DMS 273 treated with DMSO at 0.1 percent for 48 hours (cell line): ENCODE results near the gene NLRC3.
"Not testable (repeated sequence)": the region's sequence is repeated elsewhere in the genome, so short reads cannot be mapped to it uniquely, and the experiment has no call there.

Experiments
- DNase-seq: peaks from one replicate; lab custom pipeline; 2025; lab: John Stamatoyannopoulos, UW

NLRC3 gene, protein sequence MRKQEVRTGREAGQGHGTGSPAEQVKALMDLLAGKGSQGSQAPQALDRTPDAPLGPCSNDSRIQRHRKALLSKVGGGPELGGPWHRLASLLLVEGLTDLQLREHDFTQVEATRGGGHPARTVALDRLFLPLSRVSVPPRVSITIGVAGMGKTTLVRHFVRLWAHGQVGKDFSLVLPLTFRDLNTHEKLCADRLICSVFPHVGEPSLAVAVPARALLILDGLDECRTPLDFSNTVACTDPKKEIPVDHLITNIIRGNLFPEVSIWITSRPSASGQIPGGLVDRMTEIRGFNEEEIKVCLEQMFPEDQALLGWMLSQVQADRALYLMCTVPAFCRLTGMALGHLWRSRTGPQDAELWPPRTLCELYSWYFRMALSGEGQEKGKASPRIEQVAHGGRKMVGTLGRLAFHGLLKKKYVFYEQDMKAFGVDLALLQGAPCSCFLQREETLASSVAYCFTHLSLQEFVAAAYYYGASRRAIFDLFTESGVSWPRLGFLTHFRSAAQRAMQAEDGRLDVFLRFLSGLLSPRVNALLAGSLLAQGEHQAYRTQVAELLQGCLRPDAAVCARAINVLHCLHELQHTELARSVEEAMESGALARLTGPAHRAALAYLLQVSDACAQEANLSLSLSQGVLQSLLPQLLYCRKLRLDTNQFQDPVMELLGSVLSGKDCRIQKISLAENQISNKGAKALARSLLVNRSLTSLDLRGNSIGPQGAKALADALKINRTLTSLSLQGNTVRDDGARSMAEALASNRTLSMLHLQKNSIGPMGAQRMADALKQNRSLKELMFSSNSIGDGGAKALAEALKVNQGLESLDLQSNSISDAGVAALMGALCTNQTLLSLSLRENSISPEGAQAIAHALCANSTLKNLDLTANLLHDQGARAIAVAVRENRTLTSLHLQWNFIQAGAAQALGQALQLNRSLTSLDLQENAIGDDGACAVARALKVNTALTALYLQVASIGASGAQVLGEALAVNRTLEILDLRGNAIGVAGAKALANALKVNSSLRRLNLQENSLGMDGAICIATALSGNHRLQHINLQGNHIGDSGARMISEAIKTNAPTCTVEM

GRCh38 chr16:3577302-3577752 lies at the start of gene NLRC3:
Gene NLRC3, minus strand, starts transcription at chr16:3577403. Its CDS starts 12,367 bp downstream, at chr16:3565036.
- no peak for DNase-seq

DNA sequence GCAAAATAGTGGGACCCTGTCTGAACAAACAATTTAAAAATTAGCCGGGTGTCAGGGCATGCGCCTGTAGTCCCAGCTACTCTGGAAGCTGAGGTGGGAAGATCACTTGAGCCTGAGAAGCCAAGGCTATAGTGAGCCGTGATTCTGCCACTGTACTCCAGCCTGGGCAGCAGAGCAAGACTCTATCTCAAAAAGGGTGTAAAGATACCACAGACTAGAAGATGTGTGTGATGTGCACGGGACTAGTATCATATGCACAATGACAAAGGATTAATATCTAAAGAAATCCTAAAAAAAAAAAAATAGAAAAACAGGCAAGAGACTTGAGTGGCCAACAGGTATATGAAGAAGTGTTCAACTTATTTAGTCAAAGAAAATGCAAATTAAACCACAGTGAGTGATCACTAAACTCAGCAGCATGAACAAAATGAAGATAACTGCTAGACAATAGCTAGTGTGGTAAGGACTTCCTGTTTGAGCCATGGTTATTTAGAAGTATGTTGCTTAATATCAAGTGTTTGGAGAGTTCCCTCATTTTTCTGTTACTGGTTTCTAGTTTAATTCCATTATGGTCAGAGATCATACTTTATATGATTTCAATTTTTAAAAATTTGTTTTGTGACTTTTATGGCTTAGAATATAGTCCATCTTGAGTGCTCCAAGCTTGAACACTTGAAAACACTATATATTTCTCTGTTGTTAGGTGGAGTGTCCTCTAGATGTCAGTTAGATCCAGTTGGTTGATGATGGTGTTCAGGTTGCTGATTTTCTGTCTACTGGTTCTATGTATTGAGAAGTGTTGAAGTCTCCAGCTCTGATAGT lies 48.9 kb upstream of the NLRC3 start:
- no peak for DNase-seq

- no peak for DNase-seq
Observed at GRCh38 chr16:3625331-3625730, 48.1 kb upstream of the NLRC3 start.

GRCh38 chr16:3623642-3624041 lies 46.4 kb upstream of the NLRC3 start:
- DNase-seq: no peak

- no peak for DNase-seq
Observed at GRCh38 chr16:3618769-3619141, 41.6 kb upstream of the NLRC3 start.

DNA sequence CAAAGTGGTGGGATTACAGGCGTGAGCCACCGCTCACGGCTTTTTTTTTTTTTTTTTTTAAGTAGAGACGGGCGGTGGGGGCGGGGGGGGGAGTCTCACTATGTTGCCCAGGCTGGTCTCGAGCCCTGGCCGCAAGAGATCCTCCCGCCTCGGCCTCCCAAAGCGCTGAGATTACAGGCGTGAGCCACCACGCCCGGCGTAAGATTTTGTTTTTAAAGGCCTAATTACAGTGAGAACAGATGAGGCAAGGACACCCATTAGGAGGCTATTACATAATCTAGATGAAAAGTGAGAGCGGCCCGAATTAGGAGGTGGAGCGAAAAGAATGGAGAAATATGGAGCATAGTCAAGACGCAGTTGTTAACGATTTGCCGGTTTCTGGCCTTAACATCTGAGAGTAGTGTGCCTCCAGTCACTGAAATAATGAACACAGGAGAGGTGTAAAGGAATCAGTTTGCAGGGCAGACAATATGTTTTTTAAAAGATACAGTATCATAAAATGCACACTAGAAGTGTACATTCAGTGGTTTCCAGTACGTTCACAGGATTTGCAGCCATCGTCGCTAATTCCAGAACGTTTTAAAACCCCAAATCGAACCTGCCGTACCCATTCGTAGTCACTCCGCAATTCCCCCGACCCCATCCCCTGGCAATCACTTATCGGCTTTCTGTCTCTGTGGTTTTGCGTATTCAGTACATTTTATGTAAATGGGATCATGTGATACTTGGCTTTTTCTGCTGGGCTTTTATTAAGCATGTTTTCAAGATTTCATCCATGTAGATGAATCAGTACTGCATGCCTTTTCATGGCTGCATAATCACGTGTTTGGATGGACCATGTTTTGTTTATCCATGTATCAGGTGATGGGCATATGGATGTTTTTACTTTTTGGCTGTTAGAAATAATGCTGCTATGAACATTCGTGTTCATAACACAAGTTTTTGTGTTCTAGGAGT lies 35.6 kb upstream of the NLRC3 start:
- DNase-seq: no peak

- peak; percentile 70 for DNase-seq
Observed at GRCh38 chr16:3611146-3611975, 34.2 kb upstream of the NLRC3 start, which contains the start of gene SLX4. Gene SLX4, minus strand, starts transcription at chr16:3611606. Its CDS starts 2,642 bp downstream, at chr16:3608964.

DNA sequence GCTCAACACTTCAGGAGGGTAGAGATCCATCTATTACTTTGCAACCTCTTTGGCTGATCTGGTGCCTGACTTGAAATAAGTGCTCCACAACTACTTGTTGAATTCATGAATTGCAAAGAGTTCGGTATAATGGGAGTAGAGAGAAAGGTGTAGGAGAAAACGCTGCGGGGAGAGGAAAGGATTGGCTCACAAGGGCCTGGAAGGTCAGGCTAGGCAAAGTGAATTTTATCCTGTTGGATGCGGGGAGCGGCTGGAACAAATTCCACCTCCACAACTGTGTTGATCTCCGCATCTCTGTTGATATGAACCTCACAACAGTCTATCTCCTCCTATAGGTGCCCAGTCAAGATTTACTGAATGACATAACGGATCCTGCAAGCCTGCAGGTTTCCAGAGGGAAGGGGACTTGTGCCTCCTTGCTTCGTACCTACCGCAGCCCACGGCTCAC lies 33.5 kb upstream of the NLRC3 start:
- no peak for DNase-seq

- no peak for DNase-seq
Observed at GRCh38 chr16:3609895-3610697, 32.9 kb upstream of the NLRC3 start.

DNA sequence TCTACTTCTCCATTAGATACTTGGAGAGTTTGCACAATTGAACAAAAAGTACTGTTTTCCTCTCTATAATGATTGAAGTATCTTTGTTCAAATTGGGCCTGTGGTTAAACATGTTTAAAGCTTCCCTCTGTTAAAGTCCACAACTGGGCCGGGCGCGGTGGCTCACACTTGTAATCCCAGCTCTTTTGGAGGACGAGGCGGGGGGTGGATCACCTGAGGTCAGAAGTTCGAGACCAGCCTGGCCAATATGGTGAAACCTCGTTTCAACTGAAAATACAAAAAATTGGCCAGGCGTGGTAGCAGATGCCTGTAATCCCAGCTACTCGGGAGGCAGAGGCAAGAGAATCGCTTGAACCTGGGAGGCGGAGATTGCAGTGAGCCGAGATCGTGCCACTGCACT lies 31.8 kb upstream of the NLRC3 start:
- DNase-seq: not testable (repeated sequence)

DNA sequence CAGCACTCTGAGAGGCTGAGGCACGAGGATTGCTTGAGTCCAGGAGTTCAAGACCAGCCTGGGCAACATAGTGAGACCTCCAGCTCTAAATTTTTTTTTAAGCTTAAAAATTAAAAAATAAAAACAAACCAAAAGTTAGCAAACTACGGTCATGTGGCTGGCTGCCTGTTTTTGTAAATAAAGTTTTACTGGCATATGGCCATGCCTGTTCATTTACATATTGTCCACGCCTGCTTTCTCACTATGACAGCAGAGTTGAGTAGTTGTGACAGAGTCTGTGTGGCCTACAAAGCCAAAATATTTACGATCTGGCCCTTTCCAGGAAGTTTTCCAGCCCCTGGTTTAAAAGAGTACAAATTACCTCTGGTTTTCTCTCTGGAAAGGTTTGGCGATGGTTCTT lies 30.9 kb upstream of the NLRC3 start:
- no peak for DNase-seq

DNA sequence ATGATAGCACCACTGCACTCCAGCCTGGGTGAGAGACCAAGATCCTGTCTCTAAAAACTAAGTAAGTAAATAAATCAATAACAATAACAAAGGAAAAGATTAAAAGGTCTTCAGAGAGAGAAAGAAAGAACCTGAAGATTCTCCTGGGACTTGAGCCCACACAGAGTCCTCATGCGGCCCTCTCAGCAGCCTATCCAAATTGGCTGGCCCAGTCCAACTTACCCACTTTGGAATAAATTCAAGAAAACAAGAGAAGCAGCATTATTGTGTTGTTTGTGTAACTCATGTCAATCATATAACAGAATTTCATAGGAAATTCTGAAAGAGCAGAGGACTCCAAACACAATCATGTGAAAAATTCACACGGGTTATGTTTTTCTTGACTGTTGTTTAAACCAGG lies 30.4 kb upstream of the NLRC3 start:
- DNase-seq: no peak

- DNase-seq: no peak
Observed at GRCh38 chr16:3607161-3607560, 30.0 kb upstream of the NLRC3 start.

DNA sequence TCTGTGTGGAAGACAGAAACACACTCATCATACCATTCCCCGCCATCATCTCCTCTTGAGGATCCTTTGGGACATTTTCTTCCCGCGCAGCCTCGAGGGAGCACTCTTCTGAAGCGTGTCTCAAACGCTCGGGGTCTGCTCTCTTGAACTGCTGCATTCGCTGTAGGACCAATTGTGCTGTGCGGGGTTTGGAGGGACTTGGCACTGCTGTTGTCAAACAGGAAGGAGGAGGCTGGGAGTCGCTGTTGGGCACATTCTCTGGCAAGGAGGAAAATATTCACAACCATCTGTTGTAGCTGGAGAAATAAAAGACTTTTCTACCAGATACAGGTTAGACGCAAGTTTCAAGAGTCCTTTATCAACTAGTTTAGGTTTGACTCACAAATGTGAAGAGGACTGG lies 29.2 kb upstream of the NLRC3 start:
- peak; percentile 69 for DNase-seq

GRCh38 chr16:3602320-3602653 lies 25.1 kb upstream of the NLRC3 start:
- DNase-seq: no peak

GRCh38 chr16:3601614-3602319 lies 24.6 kb upstream of the NLRC3 start:
- no peak for DNase-seq

- DNase-seq: no peak
Observed at GRCh38 chr16:3599922-3600321, 22.7 kb upstream of the NLRC3 start.

- DNase-seq: no peak
Observed at GRCh38 chr16:3599121-3599520, 21.9 kb upstream of the NLRC3 start.
